WI38 (cell line): Measurements from ENCODE around the gene VSIG4.
"Not testable (repeated sequence)": the region's sequence is repeated elsewhere in the genome, so short reads cannot be mapped to it uniquely, and the experiment has no call there.

Experiments used
- H3K4me3 ChIP-seq: 2 replicates; pipeline ENCODE4 v1.5.1; 2011; ENCODE audit warnings: low read depth, mild to moderate bottlenecking, control low read depth, low read length
- CTCF ChIP-seq: IDR thresholded peaks from 2 replicates; pipeline ENCODE4 v1.5.1; 2012; ENCODE audit warnings: low read depth, mild to moderate bottlenecking, control low read depth, low read length

Gene VSIG4

GRCh38 chrX:66039944-66040343, at the start of gene VSIG4:
Gene VSIG4, minus strand, starts transcription at chrX:66040080. Its CDS starts 82 bp downstream, at chrX:66039998.
- no peak for TF ChIP-seq CTCF
- H3K4me3 ChIP-seq, result no peak within 1 kb of the TSS

GRCh38 chrX:66076801-66077200, 36.9 kb upstream of the VSIG4 start:
- no peak for TF ChIP-seq CTCF
- no peak overlapping the region for H3K4me3 ChIP-seq

- no peak overlapping the region for H3K4me3 ChIP-seq
- no peak for TF ChIP-seq CTCF
Observed at GRCh38 chrX:66074920-66075879, 35.3 kb upstream of the VSIG4 start.

- no peak for TF ChIP-seq CTCF
- no peak overlapping the region for H3K4me3 ChIP-seq
Observed at GRCh38 chrX:66071126-66071525, 31.2 kb upstream of the VSIG4 start.

- TF ChIP-seq CTCF, result no peak
- H3K4me3 ChIP-seq, result no peak overlapping the region
Observed at GRCh38 chrX:66064261-66064660, 24.4 kb upstream of the VSIG4 start.

GRCh38 chrX:66057019-66057418, 17.1 kb upstream of the VSIG4 start:
- H3K4me3 ChIP-seq, result not testable (repeated sequence)

GRCh38 chrX:66054978-66055377, 15.1 kb upstream of the VSIG4 start:
- H3K4me3 ChIP-seq, result no peak overlapping the region
- no peak for TF ChIP-seq CTCF
